WTC11 (cell line): ENCODE measurements around the gene BICDL1. TPM values are rescaled to one million over a fixed set of nuclear protein-coding genes. Genes with fewer than 3 reads are reported as not detected.

Experiments
- ATF1 ChIP-seq: sonication (generic); formaldehyde crosslinking; IDR thresholded peaks from 2 replicates; pipeline ENCODE4 v1.8.1; 2023; ENCODE audit warnings: mild to moderate bottlenecking, moderate library complexity, missing genetic modification reagents
- CREB1 ChIP-seq: sonication (generic); formaldehyde crosslinking; IDR thresholded peaks from 2 replicates; pipeline ENCODE4 v1.8.0; 2023; ENCODE audit warnings: mild to moderate bottlenecking, missing genetic modification reagents
- CREM ChIP-seq: sonication (generic); formaldehyde crosslinking; IDR thresholded peaks from 2 replicates; pipeline ENCODE4 v1.8.1; 2022; ENCODE audit warnings: mild to moderate bottlenecking, missing genetic modification reagents, moderate library complexity
- E2F1 ChIP-seq: sonication (generic); formaldehyde crosslinking; IDR thresholded peaks from 2 replicates; pipeline ENCODE4 v1.8.0; 2022; ENCODE audit warnings: mild to moderate bottlenecking, missing genetic modification reagents
- FOXP1 ChIP-seq: sonication (generic); formaldehyde crosslinking; IDR thresholded peaks from 2 replicates; pipeline ENCODE4 v1.8.0; 2022; ENCODE audit warnings: missing genetic modification reagents, mild to moderate bottlenecking, moderate library complexity, borderline replicate concordance
- GABPB1 ChIP-seq: sonication (generic); formaldehyde crosslinking; IDR thresholded peaks from 2 replicates; pipeline ENCODE4 v1.8.1; 2023; ENCODE audit warnings: mild to moderate bottlenecking, missing genetic modification reagents
- HMGA2 ChIP-seq: fragments of 250-450 bp; sonication (Bioruptor Pico); IDR thresholded peaks from 2 replicates; pipeline ENCODE4 v1.4.0; 2021; ENCODE audit warnings: mild to moderate bottlenecking, moderate library complexity
- HMGXB4 ChIP-seq: sonication (generic); formaldehyde crosslinking; IDR thresholded peaks from 2 replicates; pipeline ENCODE4 v1.8.1; 2023; ENCODE audit warnings: mild to moderate bottlenecking, moderate library complexity, missing genetic modification reagents
- IRF1 ChIP-seq: sonication (generic); formaldehyde crosslinking; IDR thresholded peaks from 2 replicates; pipeline ENCODE4 v1.8.0; 2023; ENCODE audit warnings: missing genetic modification reagents
- KAT7 ChIP-seq: sonication (generic); formaldehyde crosslinking; IDR thresholded peaks from 2 replicates; pipeline ENCODE4 v1.8.1; 2023; ENCODE audit warnings: missing genetic modification reagents, mild to moderate bottlenecking, borderline replicate concordance
- MAX ChIP-seq: sonication (generic); formaldehyde crosslinking; IDR thresholded peaks from 2 replicates; pipeline ENCODE4 v1.8.0; 2022; ENCODE audit warnings: mild to moderate bottlenecking, missing genetic modification reagents
- MXD4 ChIP-seq: fragments of 250-450 bp; sonication (Bioruptor Pico); IDR thresholded peaks from 2 replicates; pipeline ENCODE4 v1.8.0; 2021; ENCODE audit warnings: mild to moderate bottlenecking, moderate library complexity, borderline replicate concordance
- NFE2L1 ChIP-seq: sonication (generic); formaldehyde crosslinking; IDR thresholded peaks from 2 replicates; pipeline ENCODE4 v1.8.1; 2023; ENCODE audit warnings: missing genetic modification reagents
- NFYB ChIP-seq: sonication (generic); formaldehyde crosslinking; conservative IDR thresholded peaks from 2 replicates; pipeline ENCODE4 v1.8.0; 2022; ENCODE audit warnings: low read depth, missing genetic modification reagents
- RORB ChIP-seq: fragments of 250-450 bp; sonication (Bioruptor Pico); IDR thresholded peaks from 2 replicates; pipeline ENCODE4 v1.9.0; 2021; ENCODE audit warnings: mild to moderate bottlenecking
- TEAD1 ChIP-seq: sonication (generic); formaldehyde crosslinking; IDR thresholded peaks from 2 replicates; pipeline ENCODE4 v1.8.0; 2022; ENCODE audit warnings: mild to moderate bottlenecking, missing genetic modification reagents
- TEAD4 ChIP-seq: sonication (generic); formaldehyde crosslinking; IDR thresholded peaks from 2 replicates; pipeline ENCODE4 v1.8.0; 2022; ENCODE audit warnings: mild to moderate bottlenecking, missing genetic modification reagents
- ZBTB21 ChIP-seq: sonication (generic); formaldehyde crosslinking; IDR thresholded peaks from 2 replicates; pipeline ENCODE4 v1.8.1; 2023; ENCODE audit warnings: mild to moderate bottlenecking, missing genetic modification reagents, borderline replicate concordance
- ZNF232 ChIP-seq: sonication (generic); formaldehyde crosslinking; IDR thresholded peaks from 2 replicates; pipeline ENCODE4 v1.8.0; 2022; ENCODE audit warnings: mild to moderate bottlenecking, missing genetic modification reagents
- ZNF317 ChIP-seq: sonication (generic); formaldehyde crosslinking; IDR thresholded peaks from 2 replicates; pipeline ENCODE4 v1.8.1; 2023; ENCODE audit warnings: low read depth, mild to moderate bottlenecking, moderate library complexity, missing genetic modification reagents, borderline replicate concordance
- total RNA-seq: library from RNA; stranded (reverse); gene quantifications from 3 replicates; pipeline ENCODE4 v1.2.3, GENCODE V29; 2021
- TF ChIP-seq, protein P1 (sequence below): sonication (generic); formaldehyde crosslinking; IDR thresholded peaks from 2 replicates; pipeline ENCODE4 v1.8.0; 2023; ENCODE audit warnings: missing genetic modification reagents, mild to moderate bottlenecking, borderline replicate concordance
- TF ChIP-seq, protein P2 (sequence below): fragments of 200-600 bp; IDR thresholded peaks from 2 replicates; pipeline ENCODE4 v1.8.0; 2022; ENCODE audit warnings: antibody characterized with exemption
- TF ChIP-seq, protein P3 (sequence below): sonication (generic); formaldehyde crosslinking; IDR thresholded peaks from 2 replicates; pipeline ENCODE4 v1.8.1; 2023; ENCODE audit warnings: mild to moderate bottlenecking, missing genetic modification reagents, moderate library complexity

The BICDL1 gene
- total RNA-seq, 1 experiment from 2014 or later, result 23.1 TPM

- TF ChIP-seq, protein P1, sequence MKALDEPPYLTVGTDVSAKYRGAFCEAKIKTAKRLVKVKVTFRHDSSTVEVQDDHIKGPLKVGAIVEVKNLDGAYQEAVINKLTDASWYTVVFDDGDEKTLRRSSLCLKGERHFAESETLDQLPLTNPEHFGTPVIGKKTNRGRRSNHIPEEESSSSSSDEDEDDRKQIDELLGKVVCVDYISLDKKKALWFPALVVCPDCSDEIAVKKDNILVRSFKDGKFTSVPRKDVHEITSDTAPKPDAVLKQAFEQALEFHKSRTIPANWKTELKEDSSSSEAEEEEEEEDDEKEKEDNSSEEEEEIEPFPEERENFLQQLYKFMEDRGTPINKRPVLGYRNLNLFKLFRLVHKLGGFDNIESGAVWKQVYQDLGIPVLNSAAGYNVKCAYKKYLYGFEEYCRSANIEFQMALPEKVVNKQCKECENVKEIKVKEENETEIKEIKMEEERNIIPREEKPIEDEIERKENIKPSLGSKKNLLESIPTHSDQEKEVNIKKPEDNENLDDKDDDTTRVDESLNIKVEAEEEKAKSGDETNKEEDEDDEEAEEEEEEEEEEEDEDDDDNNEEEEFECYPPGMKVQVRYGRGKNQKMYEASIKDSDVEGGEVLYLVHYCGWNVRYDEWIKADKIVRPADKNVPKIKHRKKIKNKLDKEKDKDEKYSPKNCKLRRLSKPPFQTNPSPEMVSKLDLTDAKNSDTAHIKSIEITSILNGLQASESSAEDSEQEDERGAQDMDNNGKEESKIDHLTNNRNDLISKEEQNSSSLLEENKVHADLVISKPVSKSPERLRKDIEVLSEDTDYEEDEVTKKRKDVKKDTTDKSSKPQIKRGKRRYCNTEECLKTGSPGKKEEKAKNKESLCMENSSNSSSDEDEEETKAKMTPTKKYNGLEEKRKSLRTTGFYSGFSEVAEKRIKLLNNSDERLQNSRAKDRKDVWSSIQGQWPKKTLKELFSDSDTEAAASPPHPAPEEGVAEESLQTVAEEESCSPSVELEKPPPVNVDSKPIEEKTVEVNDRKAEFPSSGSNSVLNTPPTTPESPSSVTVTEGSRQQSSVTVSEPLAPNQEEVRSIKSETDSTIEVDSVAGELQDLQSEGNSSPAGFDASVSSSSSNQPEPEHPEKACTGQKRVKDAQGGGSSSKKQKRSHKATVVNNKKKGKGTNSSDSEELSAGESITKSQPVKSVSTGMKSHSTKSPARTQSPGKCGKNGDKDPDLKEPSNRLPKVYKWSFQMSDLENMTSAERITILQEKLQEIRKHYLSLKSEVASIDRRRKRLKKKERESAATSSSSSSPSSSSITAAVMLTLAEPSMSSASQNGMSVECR (CRISPR knock-in tag), result peak; percentile 72; the same call in 1 of the 2 replicates
- TF ChIP-seq E2F1 (CRISPR knock-in tag), result no peak
- 0 out of 2 replicates have a peak, but pooled peaks have one; percentile 78 for TF ChIP-seq KAT7
- peak; percentile 68 for TF ChIP-seq GABPB1 (CRISPR knock-in tag)
- TF ChIP-seq HMGA2 (CRISPR knock-in tag), result no peak
- TF ChIP-seq HMGXB4 (CRISPR knock-in tag), result peak; percentile 90
- peak; percentile 60; the same call in 1 of the 2 replicates for TF ChIP-seq ZBTB21 (CRISPR knock-in tag)
- no peak for TF ChIP-seq IRF1 (CRISPR knock-in tag)
- no peak for TF ChIP-seq RORB
- 0 out of 2 replicates have a peak, but pooled peaks have one; percentile 18 for TF ChIP-seq ATF1 (CRISPR knock-in tag)
- TF ChIP-seq CREM (CRISPR knock-in tag), result peak; percentile 72
- TF ChIP-seq TEAD1 (CRISPR knock-in tag), result peak; percentile 99
- TF ChIP-seq NFE2L1 (CRISPR knock-in tag), result peak; percentile 100
- TF ChIP-seq ZNF232, result peak; percentile 91
- peak; percentile 84 for TF ChIP-seq MAX (CRISPR knock-in tag)
- peak; percentile 51; the same call in 1 of the 2 replicates for TF ChIP-seq FOXP1 (CRISPR knock-in tag)
- TF ChIP-seq MXD4 (CRISPR knock-in tag), result no peak
- peak; percentile 83 for TF ChIP-seq NFYB (CRISPR knock-in tag)
- TF ChIP-seq, protein P2, sequence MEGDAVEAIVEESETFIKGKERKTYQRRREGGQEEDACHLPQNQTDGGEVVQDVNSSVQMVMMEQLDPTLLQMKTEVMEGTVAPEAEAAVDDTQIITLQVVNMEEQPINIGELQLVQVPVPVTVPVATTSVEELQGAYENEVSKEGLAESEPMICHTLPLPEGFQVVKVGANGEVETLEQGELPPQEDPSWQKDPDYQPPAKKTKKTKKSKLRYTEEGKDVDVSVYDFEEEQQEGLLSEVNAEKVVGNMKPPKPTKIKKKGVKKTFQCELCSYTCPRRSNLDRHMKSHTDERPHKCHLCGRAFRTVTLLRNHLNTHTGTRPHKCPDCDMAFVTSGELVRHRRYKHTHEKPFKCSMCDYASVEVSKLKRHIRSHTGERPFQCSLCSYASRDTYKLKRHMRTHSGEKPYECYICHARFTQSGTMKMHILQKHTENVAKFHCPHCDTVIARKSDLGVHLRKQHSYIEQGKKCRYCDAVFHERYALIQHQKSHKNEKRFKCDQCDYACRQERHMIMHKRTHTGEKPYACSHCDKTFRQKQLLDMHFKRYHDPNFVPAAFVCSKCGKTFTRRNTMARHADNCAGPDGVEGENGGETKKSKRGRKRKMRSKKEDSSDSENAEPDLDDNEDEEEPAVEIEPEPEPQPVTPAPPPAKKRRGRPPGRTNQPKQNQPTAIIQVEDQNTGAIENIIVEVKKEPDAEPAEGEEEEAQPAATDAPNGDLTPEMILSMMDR, result peak; percentile 82
- TF ChIP-seq, protein P3, sequence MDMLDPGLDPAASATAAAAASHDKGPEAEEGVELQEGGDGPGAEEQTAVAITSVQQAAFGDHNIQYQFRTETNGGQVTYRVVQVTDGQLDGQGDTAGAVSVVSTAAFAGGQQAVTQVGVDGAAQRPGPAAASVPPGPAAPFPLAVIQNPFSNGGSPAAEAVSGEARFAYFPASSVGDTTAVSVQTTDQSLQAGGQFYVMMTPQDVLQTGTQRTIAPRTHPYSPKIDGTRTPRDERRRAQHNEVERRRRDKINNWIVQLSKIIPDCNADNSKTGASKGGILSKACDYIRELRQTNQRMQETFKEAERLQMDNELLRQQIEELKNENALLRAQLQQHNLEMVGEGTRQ (CRISPR knock-in tag), result peak; percentile 68
- peak; percentile 98 for TF ChIP-seq TEAD4 (CRISPR knock-in tag)
- TF ChIP-seq ZNF317 (CRISPR knock-in tag), result no peak
- TF ChIP-seq CREB1 (CRISPR knock-in tag), result no peak
These were observed 98.0 kb downstream of the BICDL1 start (continued) for GRCh38 chr12:120086801-120087621.
